ENCODE data around the gene TAX1BP1.

TAX1BP1 gene

GRCh38 chr7:27762062-27762461, 22.1 kb downstream of the TAX1BP1 start:
- DNase-seq (ENCODE audit: extremely low read depth, low read depth) = no peak
- no peak for TF ChIP-seq CTCF (IDR thresholded peaks at IDR 0.05; ENCODE audit: low read depth, low read length)

- no peak for TF ChIP-seq CTCF (IDR thresholded peaks at IDR 0.05; ENCODE audit: low read depth, low read length)
Observed at GRCh38 chr7:27763983-27764508, 24.1 kb downstream of the TAX1BP1 start.

GRCh38 chr7:27765841-27766240, 25.9 kb downstream of the TAX1BP1 start:
- DNase-seq (ENCODE audit: extremely low read depth, low read depth) = no peak
- no peak for TF ChIP-seq CTCF (IDR thresholded peaks at IDR 0.05; ENCODE audit: low read depth, low read length)

More at GRCh38 chr7:27763983-27764508, 24.1 kb downstream of the TAX1BP1 start:
- no peak for DNase-seq (ENCODE audit: extremely low read depth, low read depth)

- no peak for DNase-seq (ENCODE audit: extremely low read depth, low read depth)
Observed at GRCh38 chr7:27767374-27767773, 27.4 kb downstream of the TAX1BP1 start.

GRCh38 chr7:27771111-27771510, 31.1 kb downstream of the TAX1BP1 start:
- DNase-seq (ENCODE audit: extremely low read depth, low read depth) = no peak
- TF ChIP-seq CTCF (IDR thresholded peaks at IDR 0.05; ENCODE audit: low read depth, low read length) = no peak

More at GRCh38 chr7:27767374-27767773, 27.4 kb downstream of the TAX1BP1 start:
- TF ChIP-seq CTCF (IDR thresholded peaks at IDR 0.05; ENCODE audit: low read depth, low read length) = no peak

- peak; percentile 78 for TF ChIP-seq CTCF (IDR thresholded peaks at IDR 0.05; ENCODE audit: low read depth, low read length)
- DNase-seq (ENCODE audit: extremely low read depth, low read depth) = peak; percentile 10
Observed at GRCh38 chr7:27774717-27775328, 34.9 kb downstream of the TAX1BP1 start.

- TF ChIP-seq CTCF (IDR thresholded peaks at IDR 0.05; ENCODE audit: low read depth, low read length) = no peak
- no peak for DNase-seq (ENCODE audit: extremely low read depth, low read depth)
Observed at GRCh38 chr7:27775782-27776181, 35.8 kb downstream of the TAX1BP1 start.

Measured in AG09319 (cell line).